IMR-90 (cell line): ENCODE results near the gene MAGEA6. TPM values are rescaled to one million over a fixed set of nuclear protein-coding genes. Genes with fewer than 3 reads are reported as not detected.
"Not testable (repeated sequence)": the region's sequence is repeated elsewhere in the genome, so short reads cannot be mapped to it uniquely, and the experiment has no call there.

Experiments used
- ATAC-seq: fragments of 200-7000 bp; cut with Tn5 transposase; 2 replicates; pipeline ENCODE4 v1.9.1; 2020; ENCODE audit warnings: low read depth, mild to moderate bottlenecking, moderate library complexity
- BruUV-seq: library from RNA; stranded (reverse); fragments of 400-500 nt; replicated peaks from 2 replicates; lab custom pipeline; 2021; lab: Mats Ljungman, UMichigan
- CTCF ChIA-PET: fragments of 300-600 bp; formaldehyde crosslinking; extraction: SDS; loops from one replicate; lab custom pipeline; 2021; ENCODE audit warnings: antibody characterized with exemption; lab: Yijun Ruan, JAX
- POLR2A ChIA-PET: fragments of 300-600 bp; sonication (Branson Sonifier 250); formaldehyde crosslinking; loops from one replicate; lab custom pipeline; 2022; ENCODE audit warnings: antibody characterized with exemption; ENCODE audit not compliant: unreplicated experiment; lab: Charles Lee
- DNase-seq: peaks from one replicate; pipeline ENCODE4 v3.0.0; 2013
- H2AFZ ChIP-seq: replicated peaks from 2 replicates; pipeline ENCODE3; 2013; ENCODE audit warnings: low read length, mild to moderate bottlenecking; ENCODE audit not compliant: poor library complexity
- H2AK5ac ChIP-seq: 2 replicates; pipeline ENCODE4 v1.6.1; 2013; ENCODE audit warnings: low read depth, low read length, inconsistent platforms
- H2AK9ac ChIP-seq: replicated peaks from 2 replicates; pipeline ENCODE3; 2013; ENCODE audit warnings: mild to moderate bottlenecking, low read depth, low read length, moderate library complexity; ENCODE audit not compliant: poor library complexity
- H2BK120ac ChIP-seq: 2 replicates; pipeline ENCODE4 v1.6.1; 2013; ENCODE audit warnings: low read depth, low read length, inconsistent platforms
- H2BK15ac ChIP-seq: 3 replicates; pipeline ENCODE4 v1.6.1; 2013; ENCODE audit warnings: low read depth, low read length, inconsistent platforms
- H2BK20ac ChIP-seq: 2 replicates; pipeline ENCODE4 v1.6.1; 2013; ENCODE audit warnings: low read depth, mild to moderate bottlenecking, inconsistent platforms, low read length, moderate library complexity
- H2BK5ac ChIP-seq: 2 replicates; pipeline ENCODE4 v1.6.1; 2013; ENCODE audit warnings: mild to moderate bottlenecking, low read depth, low read length, inconsistent platforms; ENCODE audit not compliant: poor library complexity, severe bottlenecking
- H3K14ac ChIP-seq: replicated peaks from 2 replicates; pipeline ENCODE4 v1.6.1; 2013; ENCODE audit warnings: low read depth, low read length, inconsistent platforms
- H3K18ac ChIP-seq: 2 replicates; pipeline ENCODE4 v1.6.1; 2013; ENCODE audit warnings: low read depth, low read length, control low read depth
- H3K23ac ChIP-seq: 2 replicates; pipeline ENCODE4 v1.6.1; 2013; ENCODE audit warnings: low read depth, low read length, inconsistent platforms
- H3K27ac ChIP-seq: 2 replicates; pipeline ENCODE4 v1.5.1; 2013; ENCODE audit warnings: mild to moderate bottlenecking, control low read depth, low read length; ENCODE audit not compliant: insufficient read depth
- H3K27me3 ChIP-seq: 2 replicates; pipeline ENCODE4 v1.6.1; 2013; ENCODE audit warnings: low read length; ENCODE audit not compliant: control insufficient read depth, insufficient read depth
- H3K36me3 ChIP-seq: 2 replicates; pipeline ENCODE4 v1.6.1; 2013; ENCODE audit warnings: low read length, mixed read lengths; ENCODE audit not compliant: control insufficient read depth, insufficient read depth
- H3K4ac ChIP-seq: 2 replicates; pipeline ENCODE4 v1.6.1; 2013; ENCODE audit warnings: low read depth, low read length, inconsistent platforms
- H3K4me1 ChIP-seq: 2 replicates; pipeline ENCODE4 v1.6.1; 2013; ENCODE audit warnings: low read length, mixed read lengths; ENCODE audit not compliant: control insufficient read depth, insufficient read depth
- H3K4me2 ChIP-seq: 2 replicates; pipeline ENCODE4 v1.6.1; 2013; ENCODE audit warnings: low read depth, mild to moderate bottlenecking, control low read depth, low read length, moderate library complexity
- H3K4me3 ChIP-seq: 2 replicates; pipeline ENCODE4 v1.5.1; 2013; ENCODE audit warnings: low read depth, mild to moderate bottlenecking, control low read depth, low read length, moderate library complexity; ENCODE audit not compliant: insufficient read depth
- H3K56ac ChIP-seq: 2 replicates; pipeline ENCODE4 v1.6.1; 2013; ENCODE audit warnings: low read length, inconsistent platforms; ENCODE audit not compliant: insufficient read depth; ENCODE audit errors: extremely low read depth
- H3K79me1 ChIP-seq, 2 experiments: 2 replicates each; pipeline ENCODE4 v1.6.1; 2013; ENCODE audit warnings: low read length in 2 of 2, inconsistent platforms in 1 of 2, low read depth in 1 of 2
- H3K9ac ChIP-seq: 2 replicates; pipeline ENCODE4 v1.6.1; 2013; ENCODE audit warnings: low read depth, low read length, control low read depth
- H3K9me1 ChIP-seq: 2 replicates; pipeline ENCODE4 v1.6.1; 2013; ENCODE audit warnings: low read length, inconsistent platforms; ENCODE audit not compliant: insufficient read depth
- H3K9me3 ChIP-seq: 2 replicates; pipeline ENCODE4 v1.6.1; 2013; ENCODE audit warnings: low read length; ENCODE audit not compliant: control insufficient read depth, insufficient read depth
- H4K20me1 ChIP-seq: 2 replicates; pipeline ENCODE4 v1.6.1; 2013; ENCODE audit warnings: low read length, inconsistent platforms; ENCODE audit not compliant: insufficient read depth
- H4K5ac ChIP-seq: 2 replicates; pipeline ENCODE4 v1.6.1; 2013; ENCODE audit warnings: mild to moderate bottlenecking, low read depth, low read length, control low read depth
- H4K8ac ChIP-seq, 2 experiments: 2 replicates each; pipeline ENCODE4 v1.6.1; 2013; ENCODE audit warnings: low read depth in 2 of 2, low read length in 2 of 2, control low read depth in 1 of 2, inconsistent platforms in 1 of 2
- H4K91ac ChIP-seq: 2 replicates; pipeline ENCODE4 v1.6.1; 2013; ENCODE audit warnings: low read depth, low read length, inconsistent platforms; ENCODE audit not compliant: insufficient read depth
- WGBS, 2 experiments: methylation state at CpG; one replicate each; pipeline versions ENCODE4 v1.1.5 to v1.1.7; 2013; ENCODE audit warnings: missing lambda C conversion rate in 2 of 2; ENCODE audit not compliant: insufficient read length in 1 of 2; ENCODE audit errors: extremely low coverage in 2 of 2; 5-methylcytosine and 5-hydroxymethylcytosine counted together
- dilution Hi-C: fragments of 300-500 bp; cut with HindIII; formaldehyde crosslinking; loops from one replicate; pipeline ENCODE4 v1.14.3; 2018; ENCODE audit warnings: low sequenced_read_pairs; ENCODE audit not compliant: unreplicated experiment
- in situ Hi-C: fragments of 300-500 bp; cut with MboI; formaldehyde crosslinking; loops from 3 replicates; pipeline ENCODE4 v1.14.3; 2019; ENCODE audit warnings: low sequenced_read_pairs, inconsistent platforms, mixed read lengths
- intact Hi-C: fragments of 100-400 bp; cut with micrococcal nuclease; formaldehyde crosslinking; loops from 2 replicates; pipeline ENCODE4 v1.10.0; 2022
- polyA plus RNA-seq, 3 experiments: library from polyadenylated mRNA; depleted of rRNA; stranded (reverse); fragments of >200 nt; gene quantifications; 2 replicates each; pipeline ENCODE4 v1.2.3, GENCODE V29; 2012; ENCODE audit warnings: low replicate concordance in 1 of 3
- total RNA-seq: library from RNA; depleted of rRNA; stranded (reverse); fragments of >200 nt; gene quantifications from 2 replicates; pipeline ENCODE4 v1.2.3, GENCODE V29; 2012

Gene MAGEA6
- total and polyA plus RNA-seq, 2 of the 4 experiments (the other 2 are of a cell fraction) = not detected

DNA sequence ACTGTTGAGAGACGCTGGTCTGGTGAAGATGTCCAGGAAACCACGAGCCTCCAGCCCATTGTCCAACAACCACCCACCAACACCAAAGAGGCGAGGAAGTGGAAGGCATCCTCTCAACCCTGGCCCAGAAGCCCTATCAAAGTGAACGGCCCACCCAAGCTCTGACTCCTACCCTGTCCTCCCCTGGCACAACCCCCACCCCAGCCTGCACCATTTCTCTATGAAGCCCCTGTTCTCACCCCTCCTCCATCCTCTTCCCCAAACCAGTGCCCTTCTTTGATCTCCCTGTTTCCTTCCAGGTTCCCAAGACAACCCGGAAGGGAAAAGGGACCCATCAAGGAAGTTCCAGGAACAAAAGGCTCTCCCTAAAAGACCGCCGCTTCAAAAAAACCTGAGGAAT lies 9.9 kb downstream of the MAGEA6 start:
- H3K27ac ChIP-seq, H3K36me3 ChIP-seq, H4K5ac ChIP-seq, H3K27me3 ChIP-seq, H3K4ac ChIP-seq, H3K18ac ChIP-seq, H3K9me1 ChIP-seq, H3K14ac ChIP-seq, H2BK120ac ChIP-seq, in situ Hi-C loops, H3K79me1 ChIP-seq, H3K56ac ChIP-seq, H3K9ac ChIP-seq, CTCF ChIA-PET, intact Hi-C loops, H2AFZ ChIP-seq, BruUV-seq, POLR2A ChIA-PET, H2AK9ac ChIP-seq, H2BK5ac ChIP-seq, H3K4me1 ChIP-seq, H3K4me2 ChIP-seq, dilution Hi-C loops, ATAC-seq, H3K4me3 ChIP-seq, H2BK20ac ChIP-seq, H2AK5ac ChIP-seq, H4K20me1 ChIP-seq, DNase-seq, H2BK15ac ChIP-seq, H4K91ac ChIP-seq, H3K23ac ChIP-seq, H4K8ac ChIP-seq, H3K9me3 ChIP-seq: not testable (repeated sequence)
- WGBS, 2 experiments = no CpG with 5 or more reads among the region's 7 CpGs

- H3K27me3 ChIP-seq, H3K4me2 ChIP-seq, DNase-seq, H3K36me3 ChIP-seq, H3K4ac ChIP-seq, H2BK20ac ChIP-seq, H2AK9ac ChIP-seq, H3K18ac ChIP-seq, ATAC-seq, H3K14ac ChIP-seq, H2AK5ac ChIP-seq, H2BK15ac ChIP-seq, intact Hi-C loops, H4K5ac ChIP-seq, H3K4me1 ChIP-seq, H3K9me3 ChIP-seq, H4K91ac ChIP-seq, H3K4me3 ChIP-seq, H2BK120ac ChIP-seq, H3K27ac ChIP-seq, in situ Hi-C loops, H2BK5ac ChIP-seq, POLR2A ChIA-PET, H4K8ac ChIP-seq, H4K20me1 ChIP-seq, H3K79me1 ChIP-seq, dilution Hi-C loops, BruUV-seq, H3K23ac ChIP-seq, H3K9ac ChIP-seq, H3K9me1 ChIP-seq, H3K56ac ChIP-seq, CTCF ChIA-PET, H2AFZ ChIP-seq: not testable (repeated sequence)
- no CpG with 5 or more reads among the region's 2 CpGs for WGBS, 2 experiments
These were observed 10.6 kb downstream of the MAGEA6 start, which contains the start of gene CSAG3 for GRCh38 chrX:152758918-152759317. Gene CSAG3 (plus strand): TSS chrX:152759218.
